ENCODE measurements around the gene CKM.

DNA sequence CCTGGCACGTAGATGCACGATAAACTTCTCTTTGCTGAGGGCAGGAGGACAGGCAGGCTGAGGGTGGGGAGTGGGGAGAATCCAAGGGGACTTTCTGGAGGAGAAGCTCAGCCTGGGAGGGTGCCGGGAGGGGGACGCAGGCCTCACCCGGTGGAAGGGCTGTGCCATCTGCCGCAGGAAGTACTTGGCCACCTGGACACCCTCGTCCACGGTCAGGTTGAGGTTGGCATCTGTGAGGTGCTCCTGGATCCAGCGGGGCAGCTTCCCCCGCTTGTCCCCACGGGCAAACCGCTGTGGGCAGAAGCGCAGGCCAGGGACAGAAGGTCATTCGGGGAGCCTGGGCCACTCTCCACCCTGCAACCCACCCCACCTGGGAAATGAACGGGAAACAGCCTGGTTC, 29.4 kb upstream of the CKM start:
- no peak for TF ChIP-seq EP300 (IDR thresholded peaks at IDR 0.05)
- TF ChIP-seq, protein P1, sequence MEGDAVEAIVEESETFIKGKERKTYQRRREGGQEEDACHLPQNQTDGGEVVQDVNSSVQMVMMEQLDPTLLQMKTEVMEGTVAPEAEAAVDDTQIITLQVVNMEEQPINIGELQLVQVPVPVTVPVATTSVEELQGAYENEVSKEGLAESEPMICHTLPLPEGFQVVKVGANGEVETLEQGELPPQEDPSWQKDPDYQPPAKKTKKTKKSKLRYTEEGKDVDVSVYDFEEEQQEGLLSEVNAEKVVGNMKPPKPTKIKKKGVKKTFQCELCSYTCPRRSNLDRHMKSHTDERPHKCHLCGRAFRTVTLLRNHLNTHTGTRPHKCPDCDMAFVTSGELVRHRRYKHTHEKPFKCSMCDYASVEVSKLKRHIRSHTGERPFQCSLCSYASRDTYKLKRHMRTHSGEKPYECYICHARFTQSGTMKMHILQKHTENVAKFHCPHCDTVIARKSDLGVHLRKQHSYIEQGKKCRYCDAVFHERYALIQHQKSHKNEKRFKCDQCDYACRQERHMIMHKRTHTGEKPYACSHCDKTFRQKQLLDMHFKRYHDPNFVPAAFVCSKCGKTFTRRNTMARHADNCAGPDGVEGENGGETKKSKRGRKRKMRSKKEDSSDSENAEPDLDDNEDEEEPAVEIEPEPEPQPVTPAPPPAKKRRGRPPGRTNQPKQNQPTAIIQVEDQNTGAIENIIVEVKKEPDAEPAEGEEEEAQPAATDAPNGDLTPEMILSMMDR (IDR thresholded peaks at IDR 0.05): no peak
